Type B pancreatic cell (in vitro differentiated cells): ENCODE data around the gene MON2. TPM values are rescaled to one million over a fixed set of nuclear protein-coding genes. Genes with fewer than 3 reads are reported as not detected.
"Not testable (repeated sequence)": the region's sequence is repeated elsewhere in the genome, so short reads cannot be mapped to it uniquely, and the experiment has no call there.

Experiments used
- DNase-seq: peaks from one replicate; pipeline ENCODE4 v3.0.0; 2021; ENCODE audit warnings: mixed read lengths; ENCODE audit not compliant: unreplicated experiment; ENCODE audit errors: extremely low spot score
- H3K27ac Mint-ChIP-seq: 2 replicates; pipeline ENCODE4 v1.8.0; 2021; ENCODE audit warnings: mild to moderate bottlenecking, mixed read lengths
- H3K27me3 Mint-ChIP-seq: 2 replicates; pipeline ENCODE4 v1.8.0; 2021; ENCODE audit warnings: mixed read lengths
- H3K36me3 Mint-ChIP-seq: 2 replicates; pipeline ENCODE4 v1.8.0; 2021; ENCODE audit warnings: mixed read lengths
- H3K4me1 Mint-ChIP-seq: one replicate; pipeline ENCODE4 v1.8.0; 2021; ENCODE audit warnings: mixed read lengths; ENCODE audit not compliant: unreplicated experiment
- H3K4me3 Mint-ChIP-seq: 2 replicates; pipeline ENCODE4 v1.8.0; 2021; ENCODE audit warnings: mild to moderate bottlenecking, mixed read lengths
- H3K9me3 Mint-ChIP-seq: 2 replicates; pipeline ENCODE4 v1.8.0; 2021; ENCODE audit warnings: mixed read lengths
- total RNA-seq: library from RNA; stranded (reverse); gene quantifications from 2 replicates; pipeline ENCODE4 v1.2.1, GENCODE V29; 2021; ENCODE audit warnings: low replicate concordance
- TF ChIP-seq, protein P1 (sequence below): fragments of 200-600 bp; sonication (generic); conservative IDR thresholded peaks from 2 replicates; pipeline ENCODE4 v1.5.0; 2021; ENCODE audit warnings: antibody characterized with exemption, mild to moderate bottlenecking

Gene MON2
- total RNA-seq, 1 donor from 2014 or later, result 47.4 TPM

DNA sequence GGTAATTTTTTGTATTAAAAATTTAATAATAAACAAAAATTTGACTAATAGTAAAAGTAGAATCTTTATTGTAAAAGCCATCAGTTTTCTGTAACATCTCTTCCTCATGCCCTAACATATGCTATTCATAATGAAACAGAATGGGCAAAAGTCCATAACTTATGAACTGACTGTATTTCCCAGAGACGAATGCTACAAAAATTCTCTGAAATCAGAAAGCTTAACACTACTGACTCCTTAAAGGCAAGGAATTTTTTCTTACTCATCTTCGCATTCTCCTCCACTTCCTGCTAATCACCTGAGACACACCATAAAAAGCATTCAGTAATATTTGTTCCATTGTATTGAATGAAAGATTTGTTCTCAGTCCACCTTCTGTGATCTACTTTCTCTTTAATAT lies 17.6 kb downstream of the MON2 start:
- peaks cover 3% of the 10 kb centered on the region for H3K9me3 Mint-ChIP-seq
- peaks cover 6% of the 10 kb centered on the region for H3K4me1 Mint-ChIP-seq
- H3K4me3 Mint-ChIP-seq, result no peak overlapping the region
- no peaks in the 10 kb centered on the region for H3K27me3 Mint-ChIP-seq
- TF ChIP-seq, protein P1, sequence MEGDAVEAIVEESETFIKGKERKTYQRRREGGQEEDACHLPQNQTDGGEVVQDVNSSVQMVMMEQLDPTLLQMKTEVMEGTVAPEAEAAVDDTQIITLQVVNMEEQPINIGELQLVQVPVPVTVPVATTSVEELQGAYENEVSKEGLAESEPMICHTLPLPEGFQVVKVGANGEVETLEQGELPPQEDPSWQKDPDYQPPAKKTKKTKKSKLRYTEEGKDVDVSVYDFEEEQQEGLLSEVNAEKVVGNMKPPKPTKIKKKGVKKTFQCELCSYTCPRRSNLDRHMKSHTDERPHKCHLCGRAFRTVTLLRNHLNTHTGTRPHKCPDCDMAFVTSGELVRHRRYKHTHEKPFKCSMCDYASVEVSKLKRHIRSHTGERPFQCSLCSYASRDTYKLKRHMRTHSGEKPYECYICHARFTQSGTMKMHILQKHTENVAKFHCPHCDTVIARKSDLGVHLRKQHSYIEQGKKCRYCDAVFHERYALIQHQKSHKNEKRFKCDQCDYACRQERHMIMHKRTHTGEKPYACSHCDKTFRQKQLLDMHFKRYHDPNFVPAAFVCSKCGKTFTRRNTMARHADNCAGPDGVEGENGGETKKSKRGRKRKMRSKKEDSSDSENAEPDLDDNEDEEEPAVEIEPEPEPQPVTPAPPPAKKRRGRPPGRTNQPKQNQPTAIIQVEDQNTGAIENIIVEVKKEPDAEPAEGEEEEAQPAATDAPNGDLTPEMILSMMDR, result no peak
- H3K27ac Mint-ChIP-seq, result no peak overlapping the region
- DNase-seq, result no peak
- peaks cover 12% of the 10 kb centered on the region for H3K36me3 Mint-ChIP-seq

DNA sequence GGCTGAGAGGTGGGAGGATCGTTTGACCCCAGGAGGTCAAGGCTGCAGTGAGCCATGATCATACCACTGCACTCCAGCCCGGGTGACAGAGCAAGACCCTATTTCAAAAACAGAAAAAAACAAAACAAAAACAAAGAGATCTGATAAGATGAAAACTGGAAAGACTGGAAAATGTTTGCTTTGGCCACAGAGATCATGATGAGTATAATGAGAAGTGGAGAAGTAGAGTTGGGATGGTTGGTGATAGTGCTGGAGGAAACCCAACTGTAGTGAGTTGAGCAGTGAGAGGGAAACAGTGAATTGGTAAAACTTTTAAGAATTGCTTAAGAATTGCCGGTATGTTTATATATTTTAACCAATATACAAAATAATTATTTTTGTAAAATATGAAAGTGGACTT lies 39.2 kb downstream of the MON2 start:
- no peaks in the 10 kb centered on the region for H3K27me3 Mint-ChIP-seq
- H3K4me1 Mint-ChIP-seq, result no peaks in the 10 kb centered on the region
- H3K36me3 Mint-ChIP-seq, result peaks cover 42% of the 10 kb centered on the region
- H3K4me3 Mint-ChIP-seq, result no peak overlapping the region
- DNase-seq, result no peak
- H3K27ac Mint-ChIP-seq, result no peak overlapping the region
- TF ChIP-seq, protein P1, result no peak
- H3K9me3 Mint-ChIP-seq, result no peaks in the 10 kb centered on the region

DNA sequence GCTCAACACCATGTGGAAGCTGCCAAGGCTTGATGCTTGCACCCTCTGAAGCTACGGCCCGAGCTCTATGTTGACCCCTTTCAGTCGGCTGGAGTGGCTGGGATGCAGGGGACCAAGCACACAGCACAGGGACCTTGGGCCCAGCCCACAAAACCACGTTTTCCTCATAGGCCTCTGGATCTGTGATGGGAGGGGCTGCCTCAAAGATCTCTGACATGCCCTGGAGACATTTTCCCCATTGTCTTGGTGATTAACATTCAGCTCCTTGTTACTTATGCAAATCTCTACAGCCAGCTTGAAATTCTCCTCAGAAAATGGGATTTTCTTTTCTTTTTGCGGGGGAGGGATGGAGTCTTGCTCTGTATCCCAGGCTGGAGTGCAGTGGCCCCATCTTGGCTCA lies 46.3 kb downstream of the MON2 start:
- no peaks in the 10 kb centered on the region for H3K4me1 Mint-ChIP-seq
- no peak for DNase-seq
- no peak overlapping the region for H3K27ac Mint-ChIP-seq
- peaks cover 59% of the 10 kb centered on the region for H3K36me3 Mint-ChIP-seq
- H3K9me3 Mint-ChIP-seq, result peaks cover 15% of the 10 kb centered on the region
- no peaks in the 10 kb centered on the region for H3K27me3 Mint-ChIP-seq
- TF ChIP-seq, protein P1, result no peak
- no peak overlapping the region for H3K4me3 Mint-ChIP-seq

DNA sequence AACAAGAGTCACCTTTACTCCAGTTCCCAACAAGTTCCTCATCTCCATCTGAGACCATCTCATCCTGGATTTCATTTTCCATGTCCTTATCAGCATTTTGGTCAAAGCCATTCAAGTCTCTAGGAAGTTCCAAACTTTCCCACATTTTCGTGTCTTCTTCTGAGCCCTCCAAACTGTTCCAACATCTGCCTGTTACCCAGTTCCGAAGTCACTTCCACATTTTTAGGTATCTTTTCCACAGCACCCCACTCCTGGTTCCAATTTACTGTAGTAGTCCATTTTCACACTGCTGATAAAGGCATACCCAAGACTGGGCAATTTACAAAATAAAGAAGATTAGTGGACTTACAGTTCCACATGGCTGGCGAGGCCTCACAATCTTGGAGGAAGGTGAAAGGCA lies 47.5 kb downstream of the MON2 start:
- peaks cover 62% of the 10 kb centered on the region for H3K36me3 Mint-ChIP-seq
- H3K4me1 Mint-ChIP-seq, result not testable (repeated sequence)

DNA sequence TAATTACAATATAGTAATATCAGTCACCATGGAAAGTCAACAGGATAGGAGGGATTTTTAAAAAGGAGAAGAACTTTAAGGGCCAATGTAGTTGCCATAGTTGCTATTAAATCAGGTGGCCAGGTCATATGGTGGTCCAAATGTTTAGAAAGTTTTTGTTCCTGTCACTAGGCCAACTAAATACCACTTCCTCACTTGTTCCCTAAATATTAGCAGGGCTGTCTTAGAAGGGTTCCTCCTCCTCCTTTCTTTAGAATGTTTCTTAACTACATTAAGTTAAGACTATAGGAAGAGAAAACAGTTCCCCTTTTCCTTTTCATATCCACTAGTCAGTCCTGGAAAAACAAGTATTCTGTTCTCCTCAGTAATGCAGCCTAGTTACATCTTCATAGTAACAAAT lies 50.3 kb downstream of the MON2 start:
- Mint-ChIP-seq H3K27me3 (no peaks in the 10 kb centered on the region), H3K9me3 (peaks cover 11% of the 10 kb centered on the region), H3K27ac (no peak overlapping the region), H3K36me3 (peaks cover 41% of the 10 kb centered on the region), H3K4me1 (peaks cover 4% of the 10 kb centered on the region), H3K4me3 (no peak overlapping the region)
- TF ChIP-seq, protein P1, result no peak
- DNase-seq, result no peak

More for the DNA sequence above, 47.5 kb downstream of the MON2 start:
- not testable (repeated sequence) for H3K27ac Mint-ChIP-seq, H3K4me3 Mint-ChIP-seq, DNase-seq, H3K27me3 Mint-ChIP-seq
- H3K9me3 Mint-ChIP-seq, result peaks cover 15% of the 10 kb centered on the region

DNA sequence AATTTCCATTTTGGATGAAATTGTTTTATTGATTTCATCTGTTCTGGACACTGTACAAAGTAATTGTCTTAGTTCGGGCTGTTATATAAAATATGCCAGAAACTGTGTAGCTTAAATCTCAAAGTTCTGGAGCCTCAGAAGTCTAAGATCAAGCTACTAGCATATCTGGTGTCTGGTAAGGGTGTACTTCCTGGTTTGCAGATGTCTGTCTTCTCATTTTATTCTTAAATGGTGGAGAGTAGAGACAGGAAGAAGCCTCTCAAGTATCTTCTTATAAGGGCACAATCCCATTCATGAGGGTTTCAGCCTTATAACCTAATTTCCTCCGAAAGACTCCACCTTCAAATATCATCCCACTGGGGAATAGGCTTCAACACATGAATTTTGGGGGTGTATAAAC lies 51.3 kb downstream of the MON2 start:
- TF ChIP-seq, protein P1, result no peak
- Mint-ChIP-seq H3K27ac (no peak overlapping the region), H3K9me3 (peaks cover 9% of the 10 kb centered on the region), H3K36me3 (peaks cover 41% of the 10 kb centered on the region), H3K4me3 (no peak overlapping the region), H3K4me1 (peaks cover 4% of the 10 kb centered on the region), H3K27me3 (no peaks in the 10 kb centered on the region)
- no peak for DNase-seq
